ENCODE results near the gene PIEZO2. TPM values are rescaled to one million over a fixed set of nuclear protein-coding genes. Genes with fewer than 3 reads are reported as not detected.

Gene PIEZO2
- total RNA-seq, 1 experiment from 2014 or later = 10.7 TPM

DNA sequence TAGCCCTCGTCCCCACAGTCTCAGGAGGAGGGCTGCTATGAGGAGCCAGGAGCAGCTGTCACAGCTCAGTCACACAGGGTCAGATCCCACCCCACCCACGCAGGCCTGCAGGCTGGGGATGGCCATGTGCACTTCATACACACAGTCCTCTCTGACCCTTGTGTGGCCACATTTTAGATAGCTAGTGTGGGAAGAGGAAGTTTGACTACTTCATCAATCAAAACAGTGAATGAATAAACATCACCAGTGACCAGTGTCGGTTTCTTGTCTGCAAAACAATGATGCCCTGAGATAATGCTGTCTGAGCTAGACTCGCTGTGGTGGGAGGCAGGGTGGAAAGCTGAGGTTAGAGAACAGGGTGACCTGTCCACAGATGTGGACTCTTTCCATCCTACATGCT lies 107.1 kb downstream of the PIEZO2 start:
- Mint-ChIP-seq H3K27ac (no peak overlapping the region), H3K4me1 (peaks cover 13% of the 10 kb centered on the region), H3K27me3 (ENCODE audit: low read depth) (no peaks in the 10 kb centered on the region), H3K4me3 (no peak overlapping the region), H3K9me3 (no peaks in the 10 kb centered on the region), H3K36me3 (peaks cover 3% of the 10 kb centered on the region; the same call in 1 of the 2 replicates)
- ChIA-PET CTCF (interaction anchor here (0.8 to 3.1 kb wide), 2 partner anchors 112 to 190 kb away, joined by 4 to 25 read pairs; no protein-coding TSS in a partner anchor), POLR2A (no interaction called here)
- no peak for TF ChIP-seq SMAD3 (CRISPR knock-in tag; IDR thresholded peaks at IDR 0.05; ENCODE audit: borderline replicate concordance)
- no peak for TF ChIP-seq RORB (CRISPR knock-in tag; IDR thresholded peaks at IDR 0.05)
- TF ChIP-seq, protein P1, sequence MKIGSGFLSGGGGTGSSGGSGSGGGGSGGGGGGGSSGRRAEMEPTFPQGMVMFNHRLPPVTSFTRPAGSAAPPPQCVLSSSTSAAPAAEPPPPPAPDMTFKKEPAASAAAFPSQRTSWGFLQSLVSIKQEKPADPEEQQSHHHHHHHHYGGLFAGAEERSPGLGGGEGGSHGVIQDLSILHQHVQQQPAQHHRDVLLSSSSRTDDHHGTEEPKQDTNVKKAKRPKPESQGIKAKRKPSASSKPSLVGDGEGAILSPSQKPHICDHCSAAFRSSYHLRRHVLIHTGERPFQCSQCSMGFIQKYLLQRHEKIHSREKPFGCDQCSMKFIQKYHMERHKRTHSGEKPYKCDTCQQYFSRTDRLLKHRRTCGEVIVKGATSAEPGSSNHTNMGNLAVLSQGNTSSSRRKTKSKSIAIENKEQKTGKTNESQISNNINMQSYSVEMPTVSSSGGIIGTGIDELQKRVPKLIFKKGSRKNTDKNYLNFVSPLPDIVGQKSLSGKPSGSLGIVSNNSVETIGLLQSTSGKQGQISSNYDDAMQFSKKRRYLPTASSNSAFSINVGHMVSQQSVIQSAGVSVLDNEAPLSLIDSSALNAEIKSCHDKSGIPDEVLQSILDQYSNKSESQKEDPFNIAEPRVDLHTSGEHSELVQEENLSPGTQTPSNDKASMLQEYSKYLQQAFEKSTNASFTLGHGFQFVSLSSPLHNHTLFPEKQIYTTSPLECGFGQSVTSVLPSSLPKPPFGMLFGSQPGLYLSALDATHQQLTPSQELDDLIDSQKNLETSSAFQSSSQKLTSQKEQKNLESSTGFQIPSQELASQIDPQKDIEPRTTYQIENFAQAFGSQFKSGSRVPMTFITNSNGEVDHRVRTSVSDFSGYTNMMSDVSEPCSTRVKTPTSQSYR (CRISPR knock-in tag; IDR thresholded peaks at IDR 0.05) = no peak
- no peak for TF ChIP-seq ZNF396 (CRISPR knock-in tag; IDR thresholded peaks at IDR 0.05; ENCODE audit: borderline replicate concordance)
- TF ChIP-seq NFATC4 (CRISPR knock-in tag; IDR thresholded peaks at IDR 0.05) = no peak
- TF ChIP-seq HMGXB4 (CRISPR knock-in tag; IDR thresholded peaks at IDR 0.05) = no peak
- TF ChIP-seq, protein P2, sequence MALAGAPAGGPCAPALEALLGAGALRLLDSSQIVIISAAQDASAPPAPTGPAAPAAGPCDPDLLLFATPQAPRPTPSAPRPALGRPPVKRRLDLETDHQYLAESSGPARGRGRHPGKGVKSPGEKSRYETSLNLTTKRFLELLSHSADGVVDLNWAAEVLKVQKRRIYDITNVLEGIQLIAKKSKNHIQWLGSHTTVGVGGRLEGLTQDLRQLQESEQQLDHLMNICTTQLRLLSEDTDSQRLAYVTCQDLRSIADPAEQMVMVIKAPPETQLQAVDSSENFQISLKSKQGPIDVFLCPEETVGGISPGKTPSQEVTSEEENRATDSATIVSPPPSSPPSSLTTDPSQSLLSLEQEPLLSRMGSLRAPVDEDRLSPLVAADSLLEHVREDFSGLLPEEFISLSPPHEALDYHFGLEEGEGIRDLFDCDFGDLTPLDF (CRISPR knock-in tag; IDR thresholded peaks at IDR 0.05) = no peak
- TF ChIP-seq FOXJ3 (CRISPR knock-in tag; IDR thresholded peaks at IDR 0.05; ENCODE audit: borderline replicate concordance) = no peak
- TF ChIP-seq SP1 (CRISPR knock-in tag; conservative IDR thresholded peaks at IDR 0.05) = no peak
- TF ChIP-seq ATF1 (CRISPR knock-in tag; IDR thresholded peaks at IDR 0.05) = no peak
- TF ChIP-seq ZNF671 (CRISPR knock-in tag; IDR thresholded peaks at IDR 0.05) = no peak
- TF ChIP-seq STAT6 (CRISPR knock-in tag; conservative IDR thresholded peaks at IDR 0.05; ENCODE audit: low read depth) = no peak
- no peak for TF ChIP-seq MYBL2 (CRISPR knock-in tag; IDR thresholded peaks at IDR 0.05)
- TF ChIP-seq FOXK1 (CRISPR knock-in tag; IDR thresholded peaks at IDR 0.05) = no peak
- no peak for TF ChIP-seq ZNF121 (CRISPR knock-in tag; IDR thresholded peaks at IDR 0.05)
- TF ChIP-seq, protein P3, sequence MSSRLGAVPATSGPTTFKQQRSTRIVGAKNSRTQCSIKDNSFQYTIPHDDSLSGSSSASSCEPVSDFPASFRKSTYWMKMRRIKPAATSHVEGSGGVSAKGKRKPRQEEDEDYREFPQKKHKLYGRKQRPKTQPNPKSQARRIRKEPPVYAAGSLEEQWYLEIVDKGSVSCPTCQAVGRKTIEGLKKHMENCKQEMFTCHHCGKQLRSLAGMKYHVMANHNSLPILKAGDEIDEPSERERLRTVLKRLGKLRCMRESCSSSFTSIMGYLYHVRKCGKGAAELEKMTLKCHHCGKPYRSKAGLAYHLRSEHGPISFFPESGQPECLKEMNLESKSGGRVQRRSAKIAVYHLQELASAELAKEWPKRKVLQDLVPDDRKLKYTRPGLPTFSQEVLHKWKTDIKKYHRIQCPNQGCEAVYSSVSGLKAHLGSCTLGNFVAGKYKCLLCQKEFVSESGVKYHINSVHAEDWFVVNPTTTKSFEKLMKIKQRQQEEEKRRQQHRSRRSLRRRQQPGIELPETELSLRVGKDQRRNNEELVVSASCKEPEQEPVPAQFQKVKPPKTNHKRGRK (CRISPR knock-in tag; IDR thresholded peaks at IDR 0.05; ENCODE audit: borderline replicate concordance) = no peak
- TF ChIP-seq ERG (CRISPR knock-in tag; IDR thresholded peaks at IDR 0.05) = no peak
- no peak for ATAC-seq
- DNase-seq (ENCODE audit: low spot score) = no peak
